Activated naive CD4-positive, alpha-beta T cell treated with anti-CD3 and anti-CD28 coated beads, Interleukin-2, amount 10 ng/mL, durations not matched to agents 7 days and 5 days (primary cell): Measurements from ENCODE around the gene PODNL1.

Source experiments
- CTCF ChIA-PET: fragments of 350-600 bp; sonication (Branson Sonifier 250); formaldehyde crosslinking; loops from one replicate; lab custom pipeline; 2021; ENCODE audit warnings: antibody characterized with exemption; lab: Charles Lee
- DNase-seq: peaks from one replicate; pipeline ENCODE4 v3.0.0-alpha.2; 2020
- H3K27ac Mint-ChIP-seq: one replicate; pipeline ENCODE4 v1.8.0; 2021; ENCODE audit warnings: mild to moderate bottlenecking, moderate library complexity, mixed read lengths
- H3K27me3 Mint-ChIP-seq: one replicate; pipeline ENCODE4 v1.8.0; 2021; ENCODE audit warnings: mild to moderate bottlenecking, mixed read lengths
- H3K36me3 Mint-ChIP-seq: one replicate; pipeline ENCODE4 v1.8.0; 2021; ENCODE audit warnings: mixed read lengths
- H3K4me1 Mint-ChIP-seq: one replicate; pipeline ENCODE4 v1.8.0; 2021; ENCODE audit warnings: mixed read lengths
- H3K4me3 Mint-ChIP-seq: one replicate; pipeline ENCODE4 v1.8.0; 2021; ENCODE audit warnings: mild to moderate bottlenecking, moderate library complexity, mixed read lengths
- H3K9me3 Mint-ChIP-seq: one replicate; pipeline ENCODE4 v1.8.0; 2021; ENCODE audit warnings: mixed read lengths

The PODNL1 gene

DNA sequence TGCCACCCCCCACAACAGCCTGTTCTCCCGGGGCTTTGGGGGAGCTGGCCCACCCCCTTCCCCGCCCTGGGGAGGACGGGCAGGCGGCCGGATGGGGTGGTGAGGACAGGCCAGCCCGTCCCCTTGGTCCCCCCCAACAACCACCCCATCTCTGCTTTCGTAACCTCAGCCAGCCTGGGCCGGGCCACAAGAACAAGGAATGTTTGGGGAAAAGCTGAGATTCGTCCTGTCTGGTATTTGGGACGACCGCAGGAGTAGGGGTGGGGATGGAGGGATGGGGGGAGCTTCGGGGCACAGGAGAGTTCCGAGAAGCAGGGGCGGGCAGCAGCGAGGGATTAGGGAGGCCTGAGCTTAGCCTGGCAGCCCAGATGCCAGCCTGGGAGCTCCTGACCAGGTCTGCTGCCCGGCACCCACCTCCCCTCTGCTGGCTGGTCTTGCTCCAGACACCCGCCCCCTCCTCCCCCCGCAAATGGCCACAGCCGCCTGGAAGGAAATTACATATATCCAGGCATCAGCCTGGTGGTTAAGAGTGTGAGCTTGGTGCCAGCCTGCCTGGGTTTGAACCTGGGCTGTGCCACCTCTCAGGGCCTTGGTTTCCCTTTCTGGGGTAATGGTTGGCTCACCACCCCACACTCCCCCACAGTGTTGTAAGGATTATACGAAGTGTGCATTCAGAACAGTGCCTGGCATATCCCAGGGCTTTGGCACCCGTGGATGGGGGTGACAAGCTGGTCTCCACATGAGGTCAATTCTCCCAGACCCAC, at the start of gene PODNL1:
TSS of gene PODNL1 (minus strand) at position 117 of the 764 bp plus-strand sequence. CDS start 236 bp downstream, outside the sequence.
- H3K9me3 Mint-ChIP-seq: peaks cover 2% of the 10 kb centered on the region
- no peaks in the 10 kb centered on the region for H3K4me1 Mint-ChIP-seq
- no peaks in the 10 kb centered on the region for H3K36me3 Mint-ChIP-seq
- no peak for DNase-seq
- CTCF ChIA-PET: interaction anchor here (1.0 to 1.2 kb wide), 2 partner anchors 111 to 121 kb away, joined by 3 read pairs; no protein-coding TSS in a partner anchor
- no peak within 1 kb of the TSS for H3K4me3 Mint-ChIP-seq
- peaks cover 55% of the 10 kb centered on the region for H3K27me3 Mint-ChIP-seq
- H3K27ac Mint-ChIP-seq: no peak within 1 kb of the TSS

DNA sequence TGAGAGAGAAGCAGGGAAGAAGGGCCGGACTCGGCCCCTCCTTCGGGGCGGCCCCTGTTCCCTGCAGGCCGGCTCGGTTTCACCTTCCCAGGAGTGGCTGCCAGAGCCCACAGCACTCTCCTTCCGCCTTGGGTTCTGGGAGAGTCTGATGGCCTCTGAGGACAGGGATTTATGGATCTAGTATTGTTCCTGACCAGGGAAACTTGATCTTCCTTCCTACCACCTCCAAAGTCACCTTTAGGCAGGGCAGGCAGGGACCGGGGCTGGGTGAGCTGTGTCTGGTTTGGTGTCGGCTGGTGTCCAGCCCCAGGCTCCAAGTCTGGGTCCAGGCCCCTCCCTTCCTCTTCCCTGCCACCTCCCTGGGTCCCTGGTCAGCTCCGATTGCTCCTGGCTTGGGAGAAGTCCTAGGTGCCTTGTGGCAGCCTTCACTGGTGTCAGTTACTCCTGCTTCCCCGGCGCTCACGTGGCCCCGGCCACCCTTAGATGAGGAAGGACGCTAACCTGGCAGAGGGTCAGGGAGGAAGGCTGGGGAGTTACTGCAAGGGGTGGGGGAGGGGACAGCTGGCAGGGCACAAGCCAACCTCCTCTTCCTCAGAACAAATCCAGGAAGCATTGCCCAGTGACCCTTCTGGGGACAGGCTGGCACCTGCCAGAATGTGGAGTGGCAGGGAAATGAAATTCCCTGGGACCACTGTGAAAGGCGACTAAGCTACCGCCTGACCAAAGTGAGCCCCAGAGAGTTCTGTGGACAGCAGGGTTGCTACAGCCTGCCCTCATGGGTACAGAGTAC, 49.1 kb upstream of the PODNL1 start:
- Mint-ChIP-seq H3K9me3 (no peaks in the 10 kb centered on the region), H3K27ac (peak overlapping the region; percentile 98), H3K36me3 (peaks cover 32% of the 10 kb centered on the region), H3K27me3 (no peaks in the 10 kb centered on the region), H3K4me3 (peak overlapping the region; percentile 60), H3K4me1 (peaks cover 79% of the 10 kb centered on the region)
- DNase-seq: no peak
- CTCF ChIA-PET: no interaction called here

- DNase-seq: peak; percentile 99
- no peaks in the 10 kb centered on the region for H3K9me3 Mint-ChIP-seq
- H3K4me1 Mint-ChIP-seq: peaks cover 88% of the 10 kb centered on the region
- peak overlapping the region; percentile 60 for H3K4me3 Mint-ChIP-seq
- H3K36me3 Mint-ChIP-seq: peaks cover 31% of the 10 kb centered on the region
- no peaks in the 10 kb centered on the region for H3K27me3 Mint-ChIP-seq
- H3K27ac Mint-ChIP-seq: peak overlapping the region; percentile 98
- CTCF ChIA-PET: no interaction called here
These were observed 48.2 kb upstream of the PODNL1 start for GRCh38 chr19:13986348-13986904.

DNA sequence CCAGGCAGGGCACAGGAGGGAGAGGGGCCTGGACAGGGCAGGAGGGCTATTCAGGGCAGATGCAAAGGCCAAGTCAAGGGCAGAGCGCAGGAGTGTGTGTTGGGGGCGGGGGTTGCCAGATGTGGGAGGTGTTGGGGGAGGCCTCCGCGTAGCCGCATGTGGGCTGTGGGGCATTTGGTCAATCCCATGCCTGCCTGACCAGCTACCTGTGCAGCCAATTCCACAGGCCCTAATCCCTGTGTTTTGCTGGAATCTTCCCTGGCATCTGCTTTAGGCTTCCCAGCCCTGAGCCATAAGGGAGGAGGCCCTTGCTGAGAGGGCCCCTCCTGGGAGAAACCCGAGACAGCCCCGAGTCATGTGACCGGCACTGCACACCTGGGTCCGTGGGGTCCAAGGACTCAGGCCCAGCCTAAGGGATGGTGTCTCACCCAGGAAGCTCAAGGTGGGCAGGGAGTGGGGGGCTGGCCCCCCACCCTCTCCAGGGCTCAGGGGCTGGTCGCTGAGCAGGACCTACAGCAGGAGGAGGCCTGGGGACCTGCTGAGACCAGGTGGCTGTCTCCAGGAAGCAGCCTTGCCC, 47.6 kb upstream of the PODNL1 start:
- Mint-ChIP-seq H3K4me1 (peaks cover 91% of the 10 kb centered on the region), H3K27ac (peak overlapping the region; percentile 98), H3K4me3 (peak overlapping the region; percentile 27), H3K9me3 (no peaks in the 10 kb centered on the region), H3K27me3 (no peaks in the 10 kb centered on the region), H3K36me3 (peaks cover 25% of the 10 kb centered on the region)
- DNase-seq: no peak
- CTCF ChIA-PET: interaction anchor here (0.8 to 1.8 kb wide), 4 partner anchors 14 to 84 kb away, joined by 3 read pairs; no protein-coding TSS in a partner anchor

GRCh38 chr19:13984875-13985741, 46.9 kb upstream of the PODNL1 start:
- H3K27me3 Mint-ChIP-seq: no peaks in the 10 kb centered on the region
- CTCF ChIA-PET: interaction anchor here (0.6 to 1.8 kb wide), 5 partner anchors 14 to 83 kb away, joined by 3 read pairs; no protein-coding TSS in a partner anchor
- peak overlapping the region; percentile 98 for H3K27ac Mint-ChIP-seq
- no peak for DNase-seq
- H3K9me3 Mint-ChIP-seq: no peaks in the 10 kb centered on the region
- H3K4me1 Mint-ChIP-seq: peaks cover 89% of the 10 kb centered on the region
- peaks cover 22% of the 10 kb centered on the region for H3K36me3 Mint-ChIP-seq
- H3K4me3 Mint-ChIP-seq: peak overlapping the region; percentile 27

GRCh38 chr19:13984186-13984585, 46.0 kb upstream of the PODNL1 start:
- H3K27ac Mint-ChIP-seq: no peak overlapping the region
- H3K27me3 Mint-ChIP-seq: peaks cover 4% of the 10 kb centered on the region
- DNase-seq: no peak
- H3K36me3 Mint-ChIP-seq: peaks cover 19% of the 10 kb centered on the region
- H3K4me1 Mint-ChIP-seq: peaks cover 88% of the 10 kb centered on the region
- no peaks in the 10 kb centered on the region for H3K9me3 Mint-ChIP-seq
- no peak overlapping the region for H3K4me3 Mint-ChIP-seq
- CTCF ChIA-PET: interaction anchor here (1.0 to 1.8 kb wide), 3 partner anchors 13 to 82 kb away, joined by 3 read pairs; no protein-coding TSS in a partner anchor

DNA sequence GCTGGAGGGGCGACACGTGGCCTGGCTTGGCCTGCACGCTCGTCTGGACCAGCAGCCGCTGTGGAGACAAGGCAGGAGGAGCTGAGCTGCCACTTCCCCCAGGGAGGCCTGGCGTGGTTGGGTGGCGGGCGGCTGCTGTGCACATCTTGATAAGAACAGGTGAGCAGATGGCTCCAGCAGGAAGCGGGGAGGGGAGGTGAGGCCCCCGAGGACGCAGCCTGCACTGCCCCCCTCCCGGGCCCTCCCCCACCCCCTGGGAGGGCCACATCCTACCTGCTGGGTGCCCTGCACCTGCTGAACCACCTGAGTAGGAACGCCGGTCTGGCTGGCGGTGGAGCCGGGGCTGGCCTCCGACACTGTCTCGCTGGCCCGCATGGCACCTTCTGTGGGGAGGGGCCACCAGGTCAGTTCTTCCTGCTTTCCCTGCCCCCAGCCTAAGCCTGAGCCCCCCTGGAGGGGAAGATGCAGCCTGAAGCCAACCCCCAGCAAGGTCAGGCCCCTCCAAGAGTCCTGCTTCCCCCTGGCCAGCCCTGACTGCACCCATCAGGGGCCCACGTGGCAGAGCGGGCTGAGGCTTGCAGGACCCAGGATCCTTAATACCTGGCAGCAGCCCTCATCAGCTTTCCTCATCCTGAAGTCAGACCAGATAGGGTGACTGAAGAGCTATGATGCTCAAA, 45.1 kb upstream of the PODNL1 start:
- Mint-ChIP-seq H3K27me3 (peaks cover 4% of the 10 kb centered on the region), H3K4me1 (peaks cover 79% of the 10 kb centered on the region), H3K36me3 (peaks cover 13% of the 10 kb centered on the region), H3K27ac (peak overlapping the region; percentile 7), H3K4me3 (no peak overlapping the region), H3K9me3 (no peaks in the 10 kb centered on the region)
- CTCF ChIA-PET: interaction anchor here (1.0 kb wide), 1 partner anchor 75 kb away, joined by 3 read pairs; no protein-coding TSS in a partner anchor
- peak; percentile 48 for DNase-seq

DNA sequence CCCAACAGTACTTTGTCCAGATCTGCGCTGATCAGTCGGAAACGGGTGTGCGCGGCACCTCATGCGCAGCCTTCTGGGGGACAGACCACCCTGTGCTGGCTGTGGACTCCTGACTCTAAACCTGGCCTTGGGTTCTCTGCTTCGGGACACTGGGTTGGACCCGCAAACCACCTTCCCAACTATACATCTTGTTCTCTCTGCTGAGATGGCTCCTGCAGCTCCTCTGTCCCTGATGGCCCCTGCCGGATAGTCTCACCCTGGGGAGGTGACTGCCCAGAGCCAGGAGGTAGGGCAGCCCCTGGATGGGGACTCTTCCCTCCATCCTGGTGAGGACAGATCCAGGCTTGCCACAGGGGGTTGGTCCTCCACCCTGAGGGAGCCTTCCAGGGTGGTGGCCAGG, 44.6 kb upstream of the PODNL1 start:
- peaks cover 4% of the 10 kb centered on the region for H3K27me3 Mint-ChIP-seq
- no peak overlapping the region for H3K4me3 Mint-ChIP-seq
- H3K27ac Mint-ChIP-seq: no peak overlapping the region
- DNase-seq: no peak
- CTCF ChIA-PET: no interaction called here
- H3K36me3 Mint-ChIP-seq: peaks cover 12% of the 10 kb centered on the region
- peaks cover 80% of the 10 kb centered on the region for H3K4me1 Mint-ChIP-seq
- H3K9me3 Mint-ChIP-seq: no peaks in the 10 kb centered on the region

GRCh38 chr19:13981988-13982501, 43.8 kb upstream of the PODNL1 start:
- Mint-ChIP-seq H3K9me3 (no peaks in the 10 kb centered on the region), H3K4me3 (no peak overlapping the region), H3K27me3 (peaks cover 4% of the 10 kb centered on the region), H3K27ac (peak overlapping the region; percentile 49), H3K4me1 (peaks cover 73% of the 10 kb centered on the region), H3K36me3 (peaks cover 12% of the 10 kb centered on the region)
- CTCF ChIA-PET: interaction anchor here (1.8 kb wide), 1 partner anchor 25 kb away, joined by 5 read pairs; no protein-coding TSS in a partner anchor
- no peak for DNase-seq

GRCh38 chr19:13981467-13981866, 43.2 kb upstream of the PODNL1 start:
- no peak for DNase-seq
- CTCF ChIA-PET: interaction anchor here (1.3 to 1.8 kb wide), 2 partner anchors 25 to 28 kb away, joined by 5 read pairs; no protein-coding TSS in a partner anchor
- no peaks in the 10 kb centered on the region for H3K9me3 Mint-ChIP-seq
- H3K27ac Mint-ChIP-seq: peak overlapping the region; percentile 87
- no peak overlapping the region for H3K4me3 Mint-ChIP-seq
- H3K27me3 Mint-ChIP-seq: peaks cover 4% of the 10 kb centered on the region
- peaks cover 13% of the 10 kb centered on the region for H3K36me3 Mint-ChIP-seq
- peaks cover 67% of the 10 kb centered on the region for H3K4me1 Mint-ChIP-seq

- CTCF ChIA-PET: interaction anchor here (1.3 to 1.8 kb wide), 2 partner anchors 24 to 28 kb away, joined by 5 read pairs; no protein-coding TSS in a partner anchor
- H3K27me3 Mint-ChIP-seq: peaks cover 4% of the 10 kb centered on the region
- H3K27ac Mint-ChIP-seq: peak overlapping the region; percentile 87
These were observed 42.8 kb upstream of the PODNL1 start for GRCh38 chr19:13981021-13981420.

GRCh38 chr19:13980340-13980739, 42.1 kb upstream of the PODNL1 start:
- peaks cover 4% of the 10 kb centered on the region for H3K27me3 Mint-ChIP-seq
- CTCF ChIA-PET: interaction anchor here (1.3 to 1.8 kb wide), 2 partner anchors 24 to 27 kb away, joined by 5 read pairs; no protein-coding TSS in a partner anchor
- H3K27ac Mint-ChIP-seq: no peak overlapping the region
- no peak overlapping the region for H3K4me3 Mint-ChIP-seq
- no peaks in the 10 kb centered on the region for H3K9me3 Mint-ChIP-seq
- H3K36me3 Mint-ChIP-seq: peaks cover 14% of the 10 kb centered on the region
- DNase-seq: no peak
- H3K4me1 Mint-ChIP-seq: peaks cover 56% of the 10 kb centered on the region

More at GRCh38 chr19:13981021-13981420, 42.8 kb upstream of the PODNL1 start:
- peaks cover 63% of the 10 kb centered on the region for H3K4me1 Mint-ChIP-seq
- peaks cover 14% of the 10 kb centered on the region for H3K36me3 Mint-ChIP-seq
- DNase-seq: no peak
- H3K9me3 Mint-ChIP-seq: no peaks in the 10 kb centered on the region
- no peak overlapping the region for H3K4me3 Mint-ChIP-seq
